ACC112 (cell line): Measurements from ENCODE around the gene ZC3H13.

ENCODE experiments used
- H2AFZ ChIP-seq: fragments of 200-600 bp; sonication (generic); one replicate; pipeline ENCODE4 v1.6.0; 2017; ENCODE audit warnings: antibody characterized with exemption, low read length; ENCODE audit not compliant: unreplicated experiment
- H3K27ac ChIP-seq: fragments of 200-600 bp; sonication (generic); 2 replicates; pipeline ENCODE4 v1.5.1; 2014; ENCODE audit warnings: low read depth, mild to moderate bottlenecking, antibody characterized with exemption, low read length, moderate library complexity
- H3K27me3 ChIP-seq: fragments of 200-600 bp; sonication (generic); 2 replicates; pipeline ENCODE4 v1.6.1; 2014; ENCODE audit warnings: mild to moderate bottlenecking, antibody characterized with exemption, low read length, moderate library complexity, mixed read lengths; ENCODE audit not compliant: insufficient read depth
- H3K36me3 ChIP-seq: fragments of 200-600 bp; sonication (generic); 2 replicates; pipeline ENCODE4 v1.6.1; 2016; ENCODE audit warnings: mild to moderate bottlenecking, antibody characterized with exemption, low read length, moderate library complexity, mixed read lengths; ENCODE audit not compliant: insufficient read depth
- H3K4me1 ChIP-seq: fragments of 200-600 bp; sonication (generic); one replicate; pipeline ENCODE4 v1.6.1; 2016; ENCODE audit warnings: low read length, mixed read lengths; ENCODE audit not compliant: insufficient read depth, unreplicated experiment, control insufficient read depth
- H3K4me3 ChIP-seq: fragments of 200-600 bp; sonication (generic); 2 replicates; pipeline ENCODE4 v1.5.1; 2014; ENCODE audit warnings: mild to moderate bottlenecking, low read depth, low read length
- H3K79me2 ChIP-seq: fragments of 200-600 bp; sonication (generic); one replicate; pipeline ENCODE4 v1.6.0; 2016; ENCODE audit warnings: low read length; ENCODE audit not compliant: control insufficient read depth, unreplicated experiment, insufficient read depth

ZC3H13 gene

DNA sequence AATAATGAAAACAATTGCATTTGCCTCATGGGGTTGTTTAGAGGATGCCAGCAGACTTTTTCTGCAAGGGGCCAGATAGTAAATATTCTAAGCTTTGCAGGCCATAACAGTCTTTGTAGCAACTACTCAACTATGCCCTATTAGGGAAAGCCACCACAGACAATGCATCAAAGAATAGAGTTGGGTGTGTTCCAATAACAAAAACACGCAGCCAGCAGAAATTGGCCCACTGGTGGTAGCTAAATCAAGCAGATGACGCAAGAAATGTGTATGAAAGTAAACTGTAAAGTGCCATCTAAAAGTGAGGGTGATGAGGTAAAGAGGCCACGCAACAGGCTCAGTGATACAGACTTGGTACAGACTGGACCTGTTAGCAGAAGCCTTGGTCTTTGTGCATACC lies 125.8 kb downstream of the ZC3H13 start:
- no peak overlapping the region for H3K27ac ChIP-seq
- no peak overlapping the region for H2AFZ ChIP-seq
- no peaks in the 10 kb centered on the region for H3K79me2 ChIP-seq
- H3K4me1 ChIP-seq: no peaks in the 10 kb centered on the region
- no peaks in the 10 kb centered on the region for H3K36me3 ChIP-seq
- H3K27me3 ChIP-seq: peaks cover 21% of the 10 kb centered on the region
- no peak overlapping the region for H3K4me3 ChIP-seq

DNA sequence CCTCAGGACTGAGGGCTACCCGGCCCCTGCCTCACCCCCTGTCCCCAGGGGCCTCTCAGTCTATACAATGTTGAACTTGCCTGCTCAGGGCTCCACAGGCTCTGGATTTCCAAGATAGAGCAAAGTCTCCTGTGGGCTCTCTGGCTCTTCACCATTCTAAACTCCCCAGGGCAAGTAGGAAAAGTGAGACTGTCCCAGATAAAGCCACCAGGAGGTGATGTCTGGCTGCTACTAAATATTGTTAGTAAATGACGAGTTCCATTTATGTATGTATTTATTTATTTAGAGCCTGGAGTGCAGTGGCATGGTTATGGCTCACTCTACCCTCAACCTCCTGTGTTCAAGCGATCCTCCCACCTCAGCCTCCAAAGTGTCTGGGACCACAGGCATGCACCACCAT lies 127.4 kb downstream of the ZC3H13 start:
- Histone ChIP-seq H3K27ac (no peak overlapping the region), H2AFZ (no peak overlapping the region), H3K4me1 (no peaks in the 10 kb centered on the region), H3K27me3 (peaks cover 14% of the 10 kb centered on the region), H3K36me3 (no peaks in the 10 kb centered on the region), H3K4me3 (no peak overlapping the region), H3K79me2 (no peaks in the 10 kb centered on the region)

DNA sequence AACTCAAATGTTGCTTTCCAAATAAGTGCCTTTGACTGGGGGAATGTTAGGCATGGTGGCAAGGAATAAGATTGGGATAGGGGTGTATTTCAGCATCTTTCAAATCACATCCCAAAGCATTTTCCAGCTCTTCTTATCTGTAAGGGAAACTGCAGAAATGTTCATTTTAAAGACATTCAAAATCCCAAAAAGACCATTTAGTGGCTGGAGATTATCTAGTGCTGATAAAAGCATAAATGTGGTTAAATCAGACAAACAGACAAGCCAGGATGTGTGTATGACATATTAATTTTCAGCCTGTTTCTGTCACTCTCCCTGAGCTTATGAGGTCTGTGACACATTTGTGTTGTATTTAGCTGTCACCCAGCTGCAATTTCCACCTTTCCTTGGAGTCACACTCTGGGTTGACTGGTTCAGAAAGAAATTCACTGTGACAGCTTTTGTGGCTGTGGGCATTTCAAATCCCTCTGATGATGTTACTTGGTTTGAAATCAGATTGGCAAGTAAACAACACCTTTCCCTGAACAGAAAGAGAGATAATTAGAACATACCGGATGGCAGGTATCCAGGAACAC lies 131.3 kb downstream of the ZC3H13 start:
- Histone ChIP-seq H3K79me2 (no peaks in the 10 kb centered on the region), H3K4me3 (no peak overlapping the region), H2AFZ (no peak overlapping the region), H3K27me3 (peaks cover 23% of the 10 kb centered on the region; the same call in 1 of the 2 replicates), H3K4me1 (no peaks in the 10 kb centered on the region), H3K36me3 (no peaks in the 10 kb centered on the region), H3K27ac (no peak overlapping the region)

DNA sequence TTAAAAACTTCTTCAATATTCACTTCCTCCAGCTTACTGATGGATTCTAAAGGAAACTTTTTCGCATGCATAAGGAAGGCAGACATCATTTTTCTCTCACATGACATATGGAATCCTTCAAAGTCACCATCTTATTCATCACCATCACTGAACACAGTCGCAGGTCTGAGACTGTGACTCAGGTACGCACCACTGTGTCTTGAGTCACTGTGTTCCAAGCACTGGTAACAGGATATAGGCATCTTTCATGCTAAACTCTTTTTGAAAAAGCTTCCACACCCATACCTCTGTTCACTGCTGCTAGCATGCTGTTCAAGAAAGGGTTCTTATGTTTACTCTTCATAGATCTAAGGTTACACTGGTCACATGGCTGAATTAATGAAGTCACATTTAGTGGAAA lies 133.9 kb downstream of the ZC3H13 start:
- Histone ChIP-seq H3K27ac (no peak overlapping the region), H3K4me3 (no peak overlapping the region), H3K79me2 (no peaks in the 10 kb centered on the region), H3K4me1 (no peaks in the 10 kb centered on the region), H2AFZ (no peak overlapping the region), H3K36me3 (no peaks in the 10 kb centered on the region), H3K27me3 (peaks cover 20% of the 10 kb centered on the region; the same call in 1 of the 2 replicates)

DNA sequence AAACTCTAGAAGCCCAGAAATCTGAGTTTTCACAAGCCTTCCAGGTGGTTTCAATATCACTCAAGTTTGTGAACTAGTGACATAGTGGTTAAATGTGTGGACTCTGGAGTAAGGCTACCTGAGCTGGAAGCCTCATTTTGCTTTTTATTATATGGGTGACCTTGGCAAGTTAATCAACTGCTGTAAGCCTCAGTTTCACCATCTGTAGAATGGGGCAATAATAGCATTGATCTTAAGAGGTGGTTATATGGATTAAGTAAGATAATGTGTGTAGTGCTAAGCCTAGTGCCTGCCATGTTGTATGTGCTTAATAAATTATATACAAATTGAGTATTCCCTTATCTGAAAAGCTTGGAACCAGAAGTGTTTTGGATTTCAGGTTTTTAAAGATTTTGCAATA lies 135.5 kb downstream of the ZC3H13 start:
- no peak overlapping the region for H3K4me3 ChIP-seq
- peaks cover 17% of the 10 kb centered on the region; the same call in 1 of the 2 replicates for H3K27me3 ChIP-seq

DNA sequence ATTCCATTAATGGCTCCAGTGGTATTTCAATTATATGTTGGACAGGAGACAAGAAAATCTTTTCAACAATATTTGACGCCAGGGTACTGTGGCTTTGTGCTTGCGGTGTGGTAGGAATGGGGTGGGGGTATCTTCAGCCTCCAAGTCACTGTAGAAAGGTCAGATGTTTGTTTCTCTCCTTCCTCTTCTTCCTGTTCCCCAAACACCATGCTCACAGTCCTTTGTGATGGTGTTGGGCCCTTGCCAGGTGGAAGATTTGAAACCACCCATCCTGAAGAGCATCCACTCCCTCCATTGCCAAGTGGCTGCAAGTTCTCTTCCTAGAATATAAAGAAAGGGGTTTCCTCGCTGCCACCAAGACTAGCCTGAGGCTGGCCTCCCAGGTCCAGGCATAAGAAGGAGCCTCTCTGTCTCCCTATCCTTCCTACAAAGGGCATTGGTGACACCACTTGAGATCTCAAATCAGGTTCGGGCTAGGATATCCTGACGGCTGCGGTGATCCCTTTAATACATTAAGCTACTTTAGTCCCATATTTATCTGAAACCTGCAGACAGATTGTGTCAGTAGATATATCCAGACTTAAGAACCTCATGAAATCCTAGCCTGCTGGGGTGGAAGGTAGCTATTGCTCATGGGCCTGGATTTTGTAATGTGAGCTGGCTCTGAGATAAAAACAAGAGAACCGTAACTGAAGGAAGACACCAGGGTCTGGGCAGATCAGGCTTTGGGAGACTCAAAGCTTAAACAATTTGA lies 136.7 kb downstream of the ZC3H13 start:
- no peaks in the 10 kb centered on the region for H3K79me2 ChIP-seq
- no peaks in the 10 kb centered on the region for H3K36me3 ChIP-seq
- H3K27me3 ChIP-seq: peaks cover 22% of the 10 kb centered on the region; the same call in 1 of the 2 replicates
- no peak overlapping the region for H3K27ac ChIP-seq
- H2AFZ ChIP-seq: no peak overlapping the region
- no peak overlapping the region for H3K4me3 ChIP-seq
- no peaks in the 10 kb centered on the region for H3K4me1 ChIP-seq

More for the DNA sequence above, 135.5 kb downstream of the ZC3H13 start:
- Histone ChIP-seq H2AFZ (no peak overlapping the region), H3K27ac (no peak overlapping the region), H3K36me3 (no peaks in the 10 kb centered on the region), H3K4me1 (no peaks in the 10 kb centered on the region), H3K79me2 (no peaks in the 10 kb centered on the region)

DNA sequence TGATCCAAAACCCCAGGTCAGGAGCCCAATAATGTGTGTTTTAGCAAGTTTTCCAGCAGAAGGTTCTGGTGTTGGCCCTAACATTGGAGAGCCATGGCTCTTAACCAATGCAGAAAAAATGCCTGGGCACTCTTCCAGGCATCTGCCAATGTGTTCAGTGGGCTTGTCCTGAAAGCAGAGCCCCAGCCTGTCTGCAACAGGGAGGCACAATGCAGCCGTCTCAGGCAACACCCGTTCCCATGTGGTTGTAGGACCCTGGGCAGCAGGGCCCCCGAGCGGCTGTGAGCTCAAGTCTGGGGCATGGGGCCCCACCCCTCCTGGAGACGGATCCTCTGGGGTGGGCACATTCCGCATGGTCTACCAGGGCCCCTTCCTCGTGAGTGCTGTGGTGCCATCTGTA lies 142.9 kb downstream of the ZC3H13 start:
- Histone ChIP-seq H3K4me3 (no peak overlapping the region), H3K4me1 (no peaks in the 10 kb centered on the region), H3K79me2 (no peaks in the 10 kb centered on the region), H2AFZ (no peak overlapping the region), H3K27ac (no peak overlapping the region), H3K27me3 (peaks cover 15% of the 10 kb centered on the region; the same call in 1 of the 2 replicates), H3K36me3 (no peaks in the 10 kb centered on the region)

DNA sequence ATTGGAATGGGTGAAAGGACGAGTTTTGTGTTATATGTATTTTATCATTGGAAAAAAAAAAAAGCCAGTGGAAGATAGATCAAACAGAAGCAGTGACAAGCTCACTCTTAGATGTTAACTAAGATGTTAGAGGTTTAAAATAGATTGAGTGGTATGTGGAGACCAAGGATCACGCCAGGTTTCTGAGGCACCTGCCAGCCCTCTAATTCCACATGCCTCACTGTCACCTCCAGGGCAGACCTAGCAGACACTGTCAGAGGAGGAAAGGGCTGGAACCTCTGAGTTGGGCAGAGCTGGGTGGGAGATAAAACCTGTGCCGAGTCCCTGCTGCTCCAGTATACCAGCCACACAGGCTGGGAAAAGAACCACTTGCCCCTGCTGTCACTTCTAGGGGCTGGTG lies 143.5 kb downstream of the ZC3H13 start:
- no peak overlapping the region for H3K27ac ChIP-seq
- H3K4me3 ChIP-seq: no peak overlapping the region
- no peak overlapping the region for H2AFZ ChIP-seq
- no peaks in the 10 kb centered on the region for H3K4me1 ChIP-seq
- peaks cover 19% of the 10 kb centered on the region; the same call in 1 of the 2 replicates for H3K27me3 ChIP-seq
- H3K36me3 ChIP-seq: no peaks in the 10 kb centered on the region
- H3K79me2 ChIP-seq: no peaks in the 10 kb centered on the region

DNA sequence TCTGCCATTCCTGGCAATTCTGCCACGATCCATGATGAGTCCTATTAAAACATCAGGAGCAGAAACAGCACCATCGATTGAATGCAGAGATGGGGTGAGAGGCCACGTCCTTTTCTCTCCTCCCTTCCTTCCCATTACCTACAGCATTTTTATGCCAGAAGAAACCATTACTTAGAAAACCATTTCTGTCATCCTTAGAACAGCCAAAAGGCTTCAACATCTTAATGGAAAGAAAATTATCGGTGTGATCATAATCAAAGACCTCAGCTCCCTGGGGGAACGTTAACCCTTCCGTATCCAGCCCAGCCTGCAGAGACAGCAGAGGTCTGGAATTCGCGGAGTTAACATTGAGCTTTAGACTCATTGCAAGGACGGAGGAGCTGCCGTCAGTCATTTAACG lies 145.0 kb downstream of the ZC3H13 start:
- no peak overlapping the region for H3K4me3 ChIP-seq
- H3K4me1 ChIP-seq: no peaks in the 10 kb centered on the region
- H3K27me3 ChIP-seq: peaks cover 26% of the 10 kb centered on the region; the same call in 1 of the 2 replicates
- no peak overlapping the region for H3K27ac ChIP-seq
- no peaks in the 10 kb centered on the region for H3K36me3 ChIP-seq
- H2AFZ ChIP-seq: no peak overlapping the region
- no peaks in the 10 kb centered on the region for H3K79me2 ChIP-seq
